Measurements from ENCODE around the gene ANK3. TPM values are rescaled to one million over a fixed set of nuclear protein-coding genes. Genes with fewer than 3 reads are reported as not detected.

Gene ANK3
- total RNA-seq = 109 and 239 TPM in 2 replicates

DNA sequence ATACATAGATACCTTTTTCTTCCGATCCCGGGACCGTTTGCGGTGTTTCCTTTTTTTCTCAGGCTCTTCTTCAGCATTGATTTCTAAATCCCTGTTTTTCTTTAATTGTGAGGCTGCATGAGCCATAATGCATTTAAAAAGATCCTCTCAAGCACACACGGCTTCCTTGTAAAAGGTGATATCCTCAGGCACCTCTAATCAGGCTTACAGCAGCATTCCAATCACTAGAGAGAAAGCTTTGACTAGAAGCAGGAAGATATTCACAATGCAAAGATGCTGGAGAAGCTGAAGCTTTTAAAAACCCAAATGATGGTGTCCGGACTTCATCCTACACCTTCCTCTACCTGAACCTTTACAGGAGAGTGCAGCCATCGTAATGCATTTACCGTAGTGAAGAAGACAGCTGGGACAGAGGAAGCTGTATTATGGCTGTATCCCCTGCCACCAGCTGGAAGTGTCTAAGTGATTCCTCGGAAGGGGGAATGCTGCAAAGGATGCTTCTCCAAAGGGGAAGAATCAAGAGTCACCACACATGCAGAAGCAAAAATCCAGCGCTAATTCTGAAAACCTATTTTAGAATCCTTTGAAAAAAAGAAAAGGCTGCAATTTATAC is at the start of gene ANK3:
Gene ANK3, minus strand, starts transcription at position 463 of the 613 bp plus-strand sequence. Its CDS starts 337 bp downstream, at position 126.

Small RNAs within 50 kb of the gene (small RNA-seq; reads per million reads assigned to genes)
- gene RF00019 = not detected
